Activated naive CD4-positive, alpha-beta T cell treated with anti-CD3 and anti-CD28 coated beads for 36 hours (primary cell): ENCODE results near the gene EFTUD2. TPM values are rescaled to one million over a fixed set of nuclear protein-coding genes. Genes with fewer than 3 reads are reported as not detected.
"Not testable (repeated sequence)": the region's sequence is repeated elsewhere in the genome, so short reads cannot be mapped to it uniquely, and the experiment has no call there.

ENCODE experiments used
- CTCF ChIA-PET: fragments of 350-600 bp; sonication (Branson Sonifier 250); formaldehyde crosslinking; loops from one replicate; lab custom pipeline; 2021; ENCODE audit warnings: antibody characterized with exemption; lab: Charles Lee
- DNase-seq: peaks from one replicate; pipeline ENCODE4 v3.0.0-alpha.2; 2020
- H3K27ac Mint-ChIP-seq: one replicate; pipeline ENCODE4 v1.8.0; 2021; ENCODE audit warnings: mild to moderate bottlenecking, mixed read lengths
- H3K27me3 Mint-ChIP-seq: one replicate; pipeline ENCODE4 v1.8.0; 2021; ENCODE audit warnings: low read depth, mixed read lengths
- H3K36me3 Mint-ChIP-seq: one replicate; pipeline ENCODE4 v1.8.0; 2021; ENCODE audit warnings: low read depth, mixed read lengths
- H3K4me1 Mint-ChIP-seq: one replicate; pipeline ENCODE4 v1.8.0; 2021; ENCODE audit warnings: low read depth, mixed read lengths
- H3K4me3 Mint-ChIP-seq: one replicate; pipeline ENCODE4 v1.8.0; 2021; ENCODE audit warnings: mild to moderate bottlenecking, moderate library complexity, mixed read lengths
- H3K9me3 Mint-ChIP-seq: one replicate; pipeline ENCODE4 v1.8.0; 2021; ENCODE audit warnings: mixed read lengths
- intact Hi-C: fragments of 100-400 bp; cut with micrococcal nuclease; formaldehyde crosslinking; loops from one replicate; pipeline ENCODE4 v1.15.1; 2023
- total RNA-seq, 2 experiments: library from RNA; stranded (reverse); gene quantifications; one replicate each; pipeline ENCODE4 v1.2.3, GENCODE V29; 2021

The EFTUD2 gene
- 100 to 1,000 TPM; 170 to 176 TPM for total RNA-seq

- peak; percentile 94 for DNase-seq
- intact Hi-C loops = loop anchor here (1.0 to 5.0 kb wide), 7 partner anchors 48 to 396 kb away; partner anchors contain the start of genes C1QL1, GPATCH8, KIF18B and NMT1
- peaks cover 14% of the 10 kb centered on the region for H3K36me3 Mint-ChIP-seq
- CTCF ChIA-PET = interaction anchor here (0.6 to 1.9 kb wide), 4 partner anchors 23 to 150 kb away, joined by 3 to 6 read pairs (median 4); no protein-coding TSS in a partner anchor
- no peaks in the 10 kb centered on the region for H3K9me3 Mint-ChIP-seq
- peak within 1 kb of the TSS; percentile 97 for H3K27ac Mint-ChIP-seq
- peak within 1 kb of the TSS; percentile 90 for H3K4me3 Mint-ChIP-seq
- peaks cover 2% of the 10 kb centered on the region for H3K27me3 Mint-ChIP-seq
- H3K4me1 Mint-ChIP-seq = peaks cover 25% of the 10 kb centered on the region
Observed at GRCh38 chr17:44899074-44899782, at the start of gene EFTUD2. Gene EFTUD2 (minus strand): TSS chr17:44899445. CDS start chr17:44894521, 4,924 bp downstream.

GRCh38 chr17:44948315-44948795 is 49.1 kb upstream of the EFTUD2 start:
- CTCF ChIA-PET = no interaction called here
- DNase-seq = no peak
- H3K27me3 Mint-ChIP-seq = peaks cover 5% of the 10 kb centered on the region
- H3K4me1 Mint-ChIP-seq = peaks cover 7% of the 10 kb centered on the region
- H3K36me3 Mint-ChIP-seq = peaks cover 16% of the 10 kb centered on the region
- peak overlapping the region; percentile 74 for H3K27ac Mint-ChIP-seq
- peak overlapping the region; percentile 84 for H3K4me3 Mint-ChIP-seq
- intact Hi-C loops = no loop called here
- H3K9me3 Mint-ChIP-seq = no peaks in the 10 kb centered on the region

DNA sequence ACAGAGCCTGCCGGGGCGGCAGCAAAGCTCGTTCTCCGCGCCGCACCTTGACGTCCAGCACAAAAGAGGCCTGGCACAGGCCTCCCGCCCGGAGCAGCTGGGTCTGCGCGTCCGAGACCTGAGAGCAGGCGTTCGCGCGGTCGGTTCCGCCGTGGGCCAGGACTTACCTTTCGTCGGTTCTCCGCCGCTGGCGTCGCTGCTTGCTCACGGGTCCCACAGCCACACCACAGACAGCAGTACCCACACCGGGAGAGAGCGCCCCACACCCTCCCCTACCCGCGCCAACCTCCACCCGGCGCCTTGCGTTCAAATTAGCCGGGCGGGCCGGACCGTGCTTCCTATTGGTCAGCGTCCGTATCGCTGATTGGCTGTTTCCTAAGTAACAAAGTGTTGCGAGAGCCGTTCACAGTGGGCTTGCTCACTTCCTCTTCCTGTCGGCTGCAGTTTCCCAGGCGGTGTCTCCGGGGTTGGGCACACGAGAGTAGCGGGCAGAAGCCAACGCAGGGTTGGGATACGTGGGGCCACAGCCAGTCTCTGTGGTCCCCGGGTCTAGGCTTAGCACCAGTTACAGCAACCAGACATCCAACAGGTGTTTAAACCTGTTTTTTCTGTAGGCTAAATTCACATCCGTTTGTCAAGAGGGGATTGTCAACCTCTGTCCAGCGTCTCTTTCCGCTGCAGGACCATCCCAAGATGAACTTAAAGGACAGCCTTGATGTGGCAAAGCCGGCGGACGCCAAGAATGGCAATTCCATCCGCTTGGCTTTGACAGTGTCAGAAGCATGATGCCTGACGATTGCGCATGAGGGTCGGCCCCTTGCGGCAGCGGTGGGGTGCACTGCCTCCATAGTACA is 48.4 kb upstream of the EFTUD2 start, which contains the start of gene KIF18B:
Gene KIF18B (minus strand): TSS at position 313 of the 854 bp plus-strand sequence. CDS start 11,429 bp downstream, outside the sequence.
- H3K36me3 Mint-ChIP-seq = peaks cover 18% of the 10 kb centered on the region
- CTCF ChIA-PET = interaction anchor here (1.3 to 1.4 kb wide), 2 partner anchors 38 to 74 kb away, joined by 3 to 4 read pairs; no protein-coding TSS in a partner anchor
- peaks cover 5% of the 10 kb centered on the region for H3K27me3 Mint-ChIP-seq
- peak within 1 kb of the TSS; percentile 74 for H3K27ac Mint-ChIP-seq
- peak; percentile 97 for DNase-seq
- intact Hi-C loops = loop anchor here (1.0 kb wide), 7 partner anchors 21 to 172 kb away; partner anchors contain the start of genes C1QL1 and EFTUD2
- H3K4me1 Mint-ChIP-seq = peaks cover 7% of the 10 kb centered on the region
- H3K9me3 Mint-ChIP-seq = no peaks in the 10 kb centered on the region
- H3K4me3 Mint-ChIP-seq = peak within 1 kb of the TSS; percentile 84

GRCh38 chr17:44945652-44946051 is 46.4 kb upstream of the EFTUD2 start:
- CTCF ChIA-PET = interaction anchor here (0.6 to 0.7 kb wide), 2 partner anchors 181 to 329 kb away, joined by 4 to 7 read pairs; no protein-coding TSS in a partner anchor
- DNase-seq, intact Hi-C loops, H3K27ac Mint-ChIP-seq, H3K4me3 Mint-ChIP-seq, H3K9me3 Mint-ChIP-seq, H3K27me3 Mint-ChIP-seq: not testable (repeated sequence)
- Mint-ChIP-seq H3K4me1 (peaks cover 10% of the 10 kb centered on the region), H3K36me3 (peaks cover 18% of the 10 kb centered on the region)

GRCh38 chr17:44942456-44942855 is 43.2 kb upstream of the EFTUD2 start:
- CTCF ChIA-PET = no interaction called here
- no peaks in the 10 kb centered on the region for H3K9me3 Mint-ChIP-seq
- H3K4me1 Mint-ChIP-seq = peaks cover 10% of the 10 kb centered on the region
- no peak overlapping the region for H3K27ac Mint-ChIP-seq
- intact Hi-C loops = no loop called here
- H3K27me3 Mint-ChIP-seq = peaks cover 5% of the 10 kb centered on the region
- DNase-seq = no peak
- H3K36me3 Mint-ChIP-seq = peaks cover 30% of the 10 kb centered on the region
- H3K4me3 Mint-ChIP-seq = no peak overlapping the region

DNA sequence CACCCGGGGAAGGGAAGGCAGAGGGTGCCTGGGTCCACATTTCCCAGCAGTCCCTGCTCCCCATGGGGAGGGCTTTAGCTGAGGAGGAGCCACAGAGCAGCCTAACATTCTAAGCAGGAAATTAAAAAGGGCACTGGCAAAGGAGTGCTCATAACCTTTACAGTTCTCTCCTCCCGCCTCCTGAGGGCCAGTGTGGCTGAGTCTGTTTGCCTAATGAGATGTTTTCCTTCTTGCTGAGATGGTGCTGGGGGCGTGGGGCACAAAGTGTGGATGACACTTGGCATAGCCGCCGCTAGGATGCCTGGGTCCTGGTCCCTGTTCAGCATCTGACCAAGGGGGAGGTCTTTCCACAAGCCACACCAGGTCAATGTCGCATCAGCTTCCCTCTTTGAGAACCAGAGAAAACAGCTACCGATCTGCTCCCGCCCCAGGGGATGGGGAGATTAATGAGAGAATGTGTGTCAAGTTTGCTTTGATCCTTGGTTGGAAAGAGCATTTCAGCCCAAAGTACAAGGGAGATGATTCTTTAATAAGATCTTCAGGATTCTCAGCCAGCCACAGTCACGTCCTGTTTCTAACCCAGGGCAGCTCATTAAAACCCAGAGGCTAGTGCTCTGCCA is 42.6 kb upstream of the EFTUD2 start:
- Mint-ChIP-seq H3K4me1 (peaks cover 10% of the 10 kb centered on the region), H3K9me3 (no peaks in the 10 kb centered on the region), H3K36me3 (peaks cover 30% of the 10 kb centered on the region), H3K27me3 (peaks cover 5% of the 10 kb centered on the region), H3K27ac (no peak overlapping the region), H3K4me3 (no peak overlapping the region)
- no peak for DNase-seq
- CTCF ChIA-PET = interaction anchor here (0.6 kb wide), 1 partner anchor 107 kb away, joined by 6 read pairs; no protein-coding TSS in a partner anchor
- intact Hi-C loops = no loop called here

GRCh38 chr17:44940768-44941167 is 41.5 kb upstream of the EFTUD2 start:
- Mint-ChIP-seq H3K27me3 (no peaks in the 10 kb centered on the region), H3K4me3 (no peak overlapping the region), H3K36me3 (peaks cover 23% of the 10 kb centered on the region), H3K27ac (no peak overlapping the region), H3K4me1 (peaks cover 3% of the 10 kb centered on the region), H3K9me3 (no peaks in the 10 kb centered on the region)
- no peak for DNase-seq
- intact Hi-C loops = no loop called here
- CTCF ChIA-PET = no interaction called here

- CTCF ChIA-PET = no interaction called here
- intact Hi-C loops = no loop called here
- peaks cover 27% of the 10 kb centered on the region for H3K36me3 Mint-ChIP-seq
Observed at GRCh38 chr17:44940317-44940716, 41.1 kb upstream of the EFTUD2 start.

DNA sequence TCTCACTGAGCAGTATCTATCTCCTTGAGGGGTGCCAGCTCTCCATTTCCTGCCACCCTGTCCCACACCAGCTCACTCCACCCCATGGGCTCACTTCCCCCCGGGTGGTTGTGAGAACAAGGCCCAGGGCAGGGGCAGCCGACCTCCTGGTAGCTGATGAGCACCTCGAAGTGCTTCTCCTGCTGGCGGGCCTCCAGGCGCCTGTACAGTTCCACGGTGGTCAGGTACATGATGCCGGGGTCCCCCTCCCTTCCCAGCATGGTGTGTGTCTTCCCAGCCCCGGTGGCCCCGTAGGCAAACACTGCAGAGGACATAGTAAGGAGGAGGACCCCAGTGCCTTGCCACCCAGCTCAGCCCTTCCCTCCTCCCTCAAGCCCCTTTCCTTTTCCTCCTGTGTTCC is 35.9 kb upstream of the EFTUD2 start:
- H3K4me3 Mint-ChIP-seq = no peak overlapping the region
- H3K9me3 Mint-ChIP-seq = no peaks in the 10 kb centered on the region
- CTCF ChIA-PET = interaction anchor here (0.6 kb wide), 1 partner anchor 23 kb away, joined by 3 read pairs; no protein-coding TSS in a partner anchor
- H3K27me3 Mint-ChIP-seq = no peaks in the 10 kb centered on the region
- DNase-seq = no peak
- H3K4me1 Mint-ChIP-seq = no peaks in the 10 kb centered on the region
- peaks cover 36% of the 10 kb centered on the region for H3K36me3 Mint-ChIP-seq
- intact Hi-C loops = no loop called here
- H3K27ac Mint-ChIP-seq = no peak overlapping the region

More at GRCh38 chr17:44940317-44940716, 41.1 kb upstream of the EFTUD2 start:
- Mint-ChIP-seq H3K27ac (no peak overlapping the region), H3K4me3 (no peak overlapping the region), H3K4me1 (peaks cover 3% of the 10 kb centered on the region), H3K27me3 (no peaks in the 10 kb centered on the region), H3K9me3 (no peaks in the 10 kb centered on the region)
- DNase-seq = no peak

- Mint-ChIP-seq H3K4me1 (no peaks in the 10 kb centered on the region), H3K36me3 (peaks cover 39% of the 10 kb centered on the region), H3K9me3 (no peaks in the 10 kb centered on the region), H3K27ac (no peak overlapping the region), H3K27me3 (no peaks in the 10 kb centered on the region), H3K4me3 (no peak overlapping the region)
- CTCF ChIA-PET = interaction anchor here (0.6 kb wide), 1 partner anchor 23 kb away, joined by 3 read pairs; no protein-coding TSS in a partner anchor
- intact Hi-C loops = no loop called here
- DNase-seq = no peak
Observed at GRCh38 chr17:44934745-44935105, 35.5 kb upstream of the EFTUD2 start.

GRCh38 chr17:44933824-44934744 is 34.8 kb upstream of the EFTUD2 start:
- H3K4me1 Mint-ChIP-seq = no peaks in the 10 kb centered on the region
- CTCF ChIA-PET = interaction anchor here (0.6 kb wide), 1 partner anchor 22 kb away, joined by 3 read pairs; no protein-coding TSS in a partner anchor
- no peak overlapping the region for H3K4me3 Mint-ChIP-seq
- no peaks in the 10 kb centered on the region for H3K27me3 Mint-ChIP-seq
- intact Hi-C loops = no loop called here
- no peak for DNase-seq
- no peaks in the 10 kb centered on the region for H3K9me3 Mint-ChIP-seq
- H3K27ac Mint-ChIP-seq = no peak overlapping the region
- H3K36me3 Mint-ChIP-seq = peaks cover 39% of the 10 kb centered on the region
